OCI-M2 (cell line): ENCODE measurements around the gene NFATC1.

Source experiments
- DNase-seq: peaks from one replicate; lab custom pipeline; 2025; ENCODE audit not compliant: unreplicated experiment; lab: John Stamatoyannopoulos, UW

The NFATC1 gene

DNA sequence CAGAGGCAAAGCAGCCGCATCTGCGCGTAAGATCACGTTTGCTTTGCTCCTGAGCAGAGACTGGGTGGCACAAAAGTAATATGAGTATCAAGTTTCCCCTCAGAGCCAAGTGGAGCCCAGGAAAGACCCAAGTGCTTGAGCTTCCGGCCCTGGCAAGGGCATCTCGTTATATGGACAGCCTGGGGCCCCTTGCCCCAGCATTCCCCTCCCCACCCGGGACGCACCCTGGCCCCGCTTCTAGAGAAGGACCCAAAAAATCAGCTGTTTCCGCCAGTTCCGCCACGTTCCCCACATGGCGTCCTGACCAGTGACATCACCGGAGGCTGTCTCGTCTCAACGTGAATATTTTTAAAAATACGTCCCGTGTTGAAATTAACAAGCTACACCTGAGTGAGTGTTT lies 135.1 kb downstream of the NFATC1 start:
- no peak for DNase-seq

DNA sequence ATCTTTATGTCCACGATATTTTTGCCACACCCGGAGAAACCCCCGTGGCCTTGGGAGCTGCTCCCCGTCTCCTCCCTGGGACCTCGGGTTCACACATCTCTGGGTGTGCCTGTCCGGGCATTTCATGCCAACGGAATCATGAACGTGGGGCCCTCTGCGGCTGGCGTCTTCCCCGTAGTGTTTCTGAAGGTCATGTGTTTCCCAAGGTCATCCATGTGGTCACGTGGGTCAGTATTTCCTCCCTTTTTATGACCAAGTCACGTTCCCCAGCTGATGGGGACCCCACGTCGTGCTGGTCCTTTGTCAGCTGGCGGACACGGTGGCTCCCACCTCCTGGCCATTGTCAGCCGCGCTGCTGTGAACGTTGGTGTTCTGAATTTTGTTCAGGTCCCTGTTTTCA lies 135.7 kb downstream of the NFATC1 start:
- no peak for DNase-seq

DNA sequence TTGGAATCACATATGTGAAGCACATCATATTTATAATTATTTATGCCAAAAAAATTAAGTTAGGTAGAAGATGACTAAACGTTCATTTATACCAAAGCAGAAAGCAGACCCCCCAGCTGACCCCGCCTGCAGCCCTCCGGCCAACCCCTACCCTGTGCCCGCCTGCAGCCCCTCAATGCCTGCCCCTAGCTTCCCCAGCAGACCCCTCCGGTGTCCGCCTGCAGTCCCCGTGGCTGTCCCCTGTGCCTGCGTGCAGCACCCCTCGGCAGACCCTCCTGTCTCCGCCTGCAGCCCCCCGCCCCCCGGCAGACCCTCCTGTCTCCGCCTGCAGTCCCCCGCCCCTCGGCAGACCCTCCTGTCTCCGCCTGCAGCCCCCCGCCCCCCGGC lies 136.2 kb downstream of the NFATC1 start:
- DNase-seq = no peak

DNA sequence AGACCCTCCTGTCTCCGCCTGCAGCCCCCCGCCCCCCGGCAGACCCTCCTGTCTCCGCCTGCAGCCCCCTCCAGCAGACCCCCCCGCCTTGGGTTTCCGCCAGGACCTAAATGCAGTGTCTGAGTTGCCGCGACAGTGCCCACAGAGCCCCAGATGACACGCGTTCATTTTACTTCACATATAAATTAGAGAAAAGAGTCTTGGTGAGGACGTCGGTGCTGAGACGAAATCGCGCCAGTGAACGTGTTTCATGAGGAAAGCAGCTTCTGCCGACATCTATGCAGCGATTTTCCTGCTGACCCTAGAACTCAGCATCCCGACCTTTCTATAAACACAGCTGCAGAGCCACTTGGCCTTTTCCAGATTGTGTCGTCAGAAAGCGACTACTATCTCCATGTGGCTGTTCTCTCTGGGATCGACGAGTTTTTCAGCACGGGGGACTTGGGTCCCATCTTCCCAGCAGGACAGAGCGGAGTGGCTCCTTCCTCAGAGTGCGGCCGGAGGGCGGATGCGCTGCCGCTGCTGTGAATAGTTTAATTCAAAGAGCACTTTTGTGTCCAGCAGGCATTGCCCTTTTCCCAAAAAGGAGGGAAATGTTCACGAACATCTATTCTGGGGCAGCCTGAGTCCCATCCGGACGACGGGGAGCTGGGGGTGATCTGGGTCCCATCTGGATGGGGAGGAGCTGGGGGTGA lies 136.7 kb downstream of the NFATC1 start:
- DNase-seq = no peak

DNA sequence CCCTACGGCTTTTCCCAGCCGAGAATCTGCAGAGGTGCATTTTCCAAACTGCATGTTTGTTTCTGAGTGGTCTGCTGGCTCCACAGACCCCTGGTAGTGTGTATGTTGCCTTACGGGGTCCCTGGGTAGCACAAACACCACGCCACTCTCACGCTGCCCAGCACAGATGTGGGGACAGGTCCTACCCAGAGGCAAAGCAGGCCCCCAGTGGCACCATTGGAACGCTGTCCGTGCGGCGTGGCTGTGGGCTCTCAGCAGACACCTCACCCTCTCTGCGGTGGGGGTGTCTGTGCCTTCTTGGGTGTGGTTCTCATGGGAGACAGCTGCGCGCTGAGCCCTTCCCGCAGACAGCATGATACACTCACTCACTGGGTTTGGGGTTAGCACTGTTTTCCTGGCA lies 137.4 kb downstream of the NFATC1 start:
- no peak for DNase-seq

DNA sequence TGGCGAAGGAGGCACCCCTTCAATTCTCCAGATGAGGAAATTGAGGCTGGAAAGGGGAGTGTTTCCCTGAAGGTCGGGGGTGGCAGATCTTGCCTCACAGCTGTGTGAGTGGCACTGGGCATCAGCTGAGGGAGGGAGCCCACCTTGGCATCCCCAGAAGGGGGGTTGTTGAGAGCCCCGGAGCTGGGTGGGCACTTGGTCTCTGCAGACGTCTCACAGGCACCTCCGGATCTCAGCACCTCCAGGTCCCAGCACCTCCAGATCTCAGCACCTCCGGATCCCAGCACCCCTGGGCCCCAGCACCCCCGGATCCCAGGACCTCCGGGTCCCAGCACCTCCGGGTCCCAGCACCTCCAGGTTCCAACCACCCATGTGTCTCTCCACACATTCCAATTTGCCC lies 137.9 kb downstream of the NFATC1 start:
- DNase-seq = no peak

DNA sequence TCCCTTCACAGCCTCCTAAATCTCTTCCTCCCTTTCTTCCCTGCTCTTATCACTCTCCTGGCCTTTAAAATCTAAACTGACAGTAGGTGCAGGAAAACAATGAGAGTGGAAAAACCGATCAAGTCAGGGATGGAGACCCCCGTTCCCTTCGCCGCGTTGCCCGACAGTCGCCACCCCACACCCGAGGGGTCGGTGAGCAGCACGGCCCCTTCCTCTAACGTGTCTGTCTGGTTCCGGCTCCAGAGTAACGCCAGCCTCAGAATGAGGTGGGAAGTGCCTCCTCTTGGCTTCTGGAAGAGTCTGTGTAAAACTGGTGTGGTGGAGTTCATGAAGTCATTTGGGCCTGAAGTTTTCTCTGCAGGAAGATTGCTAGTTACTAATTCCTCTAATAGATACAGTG lies 138.6 kb downstream of the NFATC1 start:
- DNase-seq = no peak

DNA sequence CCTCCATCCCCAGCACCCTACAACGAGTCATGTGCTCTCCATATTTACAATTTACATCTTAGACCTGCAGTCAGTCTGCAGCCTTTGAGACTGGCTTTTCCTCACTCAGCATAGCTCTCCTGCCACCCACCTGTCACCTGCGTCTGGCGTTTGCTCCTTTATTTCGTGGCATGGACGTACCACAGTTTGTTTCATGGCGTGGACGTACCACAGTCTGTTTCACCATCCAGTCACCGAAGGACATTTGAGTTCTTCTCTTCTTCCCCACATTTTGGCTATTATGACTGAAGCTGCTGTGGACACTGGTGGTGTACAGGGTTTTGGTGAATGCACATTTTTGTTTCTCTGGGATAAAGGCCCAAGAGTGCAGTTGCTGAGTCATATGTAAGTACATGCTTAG lies 142.0 kb downstream of the NFATC1 start:
- no peak for DNase-seq

DNA sequence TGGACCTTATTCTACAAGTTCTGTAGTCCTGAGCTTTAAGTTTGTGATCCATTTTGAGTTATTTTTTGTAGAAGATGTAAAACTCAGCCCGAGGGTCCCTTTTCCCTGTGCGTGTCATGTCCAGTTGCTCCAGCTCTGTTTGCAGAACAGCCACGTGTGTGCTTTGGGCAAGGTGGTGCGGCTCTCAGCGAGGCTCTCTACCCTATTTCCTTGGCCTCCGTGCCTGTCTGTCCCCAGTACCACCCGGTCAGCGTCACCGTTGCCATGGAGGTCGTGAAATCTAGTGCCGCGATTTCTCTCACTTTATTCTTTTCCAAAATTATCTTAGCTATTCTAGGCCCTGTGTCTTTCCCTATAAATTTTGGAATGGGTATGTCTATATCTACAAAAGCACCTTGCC lies 142.9 kb downstream of the NFATC1 start:
- DNase-seq = no peak

DNA sequence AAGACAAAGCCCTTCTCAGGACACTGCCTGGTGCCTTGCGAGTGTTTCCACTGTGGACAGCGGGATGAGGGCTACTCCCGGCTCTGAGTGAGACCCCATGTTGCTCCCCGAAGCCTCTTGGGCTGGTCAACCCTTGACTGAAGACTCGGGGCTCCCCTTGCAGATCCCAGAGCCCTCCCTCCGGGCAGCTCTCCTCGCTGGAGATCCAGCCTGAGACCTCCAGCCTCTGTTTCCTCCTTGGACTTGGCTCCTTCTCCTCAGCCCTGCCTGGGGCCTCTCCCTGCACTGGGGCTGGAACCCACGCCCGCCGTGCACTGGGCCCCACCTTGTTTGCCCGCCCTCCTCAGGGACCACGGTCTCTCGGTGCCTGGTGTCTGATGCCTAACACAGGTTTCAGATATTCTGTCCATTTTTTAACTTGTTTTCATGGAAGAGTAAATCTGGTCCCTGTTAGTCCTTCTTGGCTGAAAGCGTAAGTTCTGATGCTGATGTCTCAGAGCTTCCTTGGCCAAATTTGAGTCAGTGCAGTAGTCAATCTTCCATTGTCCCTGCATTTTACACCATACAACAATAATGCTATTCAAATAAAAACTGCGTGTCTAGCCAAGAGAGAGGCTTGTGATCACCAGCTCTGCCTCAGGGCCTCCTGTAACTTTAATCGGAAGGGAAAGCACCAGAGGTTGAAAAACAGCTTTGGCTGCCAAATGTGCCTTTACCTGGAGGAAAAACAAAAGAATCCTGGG lies 144.6 kb downstream of the NFATC1 start:
- no peak for DNase-seq

DNA sequence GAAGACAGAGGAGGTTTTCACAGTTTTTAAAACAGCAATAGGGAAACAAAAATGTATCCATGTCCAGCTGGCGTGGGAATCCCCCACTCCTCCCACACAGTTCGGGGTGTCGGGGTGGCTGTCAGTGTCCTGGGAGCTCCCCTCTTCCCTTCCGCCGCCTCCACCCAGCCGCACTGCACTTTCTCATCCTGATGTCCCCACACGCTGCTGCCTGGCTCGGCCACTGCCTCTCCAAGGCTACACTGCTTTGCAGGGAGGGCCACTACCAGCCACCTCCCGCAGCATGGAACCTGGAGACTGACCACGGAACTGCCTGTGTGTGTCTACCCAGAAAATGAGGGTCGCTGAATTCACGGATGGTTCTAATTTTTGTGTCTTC lies 145.2 kb downstream of the NFATC1 start:
- DNase-seq = no peak

DNA sequence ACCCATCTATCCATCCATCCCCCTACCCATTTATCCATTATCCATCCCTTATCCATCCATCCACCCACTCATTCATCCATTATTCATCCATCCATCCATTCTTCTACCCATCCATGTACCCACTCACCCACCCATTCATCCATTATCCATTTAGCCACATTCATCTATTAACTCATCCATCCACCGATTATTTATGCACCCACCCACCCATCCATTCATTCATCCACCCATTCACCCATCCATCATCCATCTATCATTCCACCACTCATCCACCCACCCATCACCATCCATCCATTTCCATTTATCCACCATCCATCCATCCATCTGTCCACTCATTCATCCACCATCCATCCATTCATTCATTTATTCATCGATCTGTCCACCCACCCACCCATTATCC lies 146.5 kb downstream of the NFATC1 start:
- no peak for DNase-seq

DNA sequence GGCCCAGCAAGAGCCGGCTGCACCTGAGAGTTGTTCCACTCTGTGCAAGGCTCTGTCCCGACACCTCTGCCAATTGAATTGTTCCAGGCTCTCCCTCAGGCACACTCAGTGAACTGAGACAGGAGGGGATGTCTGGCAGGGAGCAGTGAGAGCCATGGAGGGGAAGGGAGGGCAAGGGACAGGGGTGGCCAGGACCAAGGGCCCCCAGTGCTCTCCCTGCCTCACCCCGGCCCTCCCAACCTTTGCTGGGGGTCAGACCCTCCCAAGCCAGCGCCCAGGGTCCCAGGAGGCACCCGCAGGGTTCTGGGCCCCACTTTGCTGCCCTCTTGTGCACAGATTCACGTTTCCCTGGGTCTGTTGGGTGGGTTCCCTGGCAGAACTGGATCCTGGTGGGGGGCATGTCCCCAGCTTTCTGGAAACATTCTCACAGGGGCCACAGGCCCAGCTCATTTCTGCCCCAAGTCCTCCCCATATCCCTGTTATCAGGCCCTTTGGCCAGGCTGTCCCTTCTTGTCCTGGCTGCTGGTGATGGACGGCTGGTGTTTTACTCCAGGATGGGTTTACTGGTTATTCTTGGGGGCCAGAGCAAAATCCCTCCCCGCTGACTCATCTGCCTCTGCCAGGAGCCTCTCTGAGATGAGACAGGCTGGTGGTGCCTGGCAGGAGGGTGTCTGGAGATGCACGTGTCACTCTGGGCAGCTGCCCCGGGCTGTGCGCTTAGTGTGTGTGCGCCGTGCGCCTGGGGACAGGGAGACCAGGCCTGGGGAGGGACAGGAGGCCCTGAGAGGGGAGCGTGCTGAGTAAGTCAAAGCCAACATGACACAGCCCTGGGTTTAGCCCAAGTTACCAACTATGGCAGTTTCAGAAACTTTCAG lies 147.4 kb downstream of the NFATC1 start:
- DNase-seq = no peak

DNA sequence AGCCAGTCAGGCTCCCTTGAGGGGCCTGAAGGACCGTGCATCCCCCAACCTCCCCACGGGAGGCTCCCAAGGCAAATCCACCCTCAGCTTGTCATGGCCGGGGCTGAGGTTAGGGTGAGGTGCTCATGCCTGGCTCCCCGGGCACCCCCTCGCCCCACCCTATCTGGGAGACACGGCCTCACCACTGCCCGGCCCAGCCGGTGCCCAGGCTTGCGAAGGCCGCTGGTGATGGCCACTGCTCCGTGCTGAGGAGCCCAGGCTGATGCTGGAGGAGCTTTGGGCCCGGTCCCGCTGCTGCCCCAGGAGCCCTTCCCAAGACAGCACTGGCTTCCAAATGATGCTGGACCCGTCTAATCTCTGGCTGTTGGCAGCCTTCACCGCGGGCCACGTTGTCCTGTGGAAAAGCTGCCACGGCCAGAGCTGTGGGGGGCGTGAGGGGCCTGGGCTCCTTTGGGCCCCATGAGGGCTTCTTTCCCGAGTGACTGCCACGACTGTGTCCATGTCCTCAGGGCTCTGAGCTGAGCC lies 148.2 kb downstream of the NFATC1 start:
- no peak for DNase-seq

DNA sequence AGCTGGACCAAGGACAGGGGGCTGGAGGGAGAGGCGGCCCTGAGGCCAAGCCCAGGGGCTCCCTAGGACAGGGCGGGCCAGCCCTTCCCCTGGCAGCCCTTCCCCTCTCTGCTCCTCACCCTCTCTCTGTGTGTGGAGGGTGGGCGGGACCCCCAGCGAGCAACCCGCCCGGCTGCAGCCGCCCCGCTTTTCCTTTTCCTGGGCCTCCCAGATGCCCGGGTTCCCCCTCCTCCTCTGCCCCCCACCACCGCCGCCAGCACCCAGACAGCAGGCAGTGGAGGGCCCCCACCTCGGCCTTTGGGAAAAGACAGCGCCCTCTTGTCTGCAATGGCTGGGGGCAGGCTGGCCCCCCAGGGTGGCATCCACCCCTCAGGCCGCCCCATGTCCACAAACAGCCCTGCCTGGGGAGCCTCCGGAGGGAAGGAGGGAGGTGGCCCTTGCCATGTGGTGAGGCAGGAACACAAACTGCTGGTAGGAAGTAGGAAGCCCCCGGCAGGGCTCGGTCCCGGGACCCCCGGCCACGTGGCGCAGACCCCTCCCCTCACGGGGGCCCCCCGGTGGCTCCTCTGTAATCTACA lies 148.7 kb downstream of the NFATC1 start:
- DNase-seq = no peak

DNA sequence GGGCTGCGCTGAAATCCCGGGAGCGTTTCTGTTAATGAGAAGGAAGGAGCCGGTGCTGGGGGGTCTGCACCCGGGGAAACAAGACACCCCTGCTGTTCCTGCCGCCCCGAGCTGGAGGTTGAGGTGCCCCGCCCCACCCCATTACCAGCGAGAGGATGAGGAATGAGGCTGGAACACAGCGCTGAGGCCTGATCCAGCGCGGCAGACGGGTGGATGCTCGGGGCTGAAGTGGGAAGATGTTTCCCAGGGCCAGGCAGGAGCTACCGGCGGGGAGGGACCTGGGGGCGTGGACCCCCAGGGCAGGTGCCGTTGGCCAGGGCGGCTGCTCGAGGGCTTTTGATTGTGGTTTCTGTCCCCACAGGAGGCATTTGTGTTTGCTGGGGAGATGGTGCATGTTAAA lies 149.5 kb downstream of the NFATC1 start:
- DNase-seq = no peak

DNA sequence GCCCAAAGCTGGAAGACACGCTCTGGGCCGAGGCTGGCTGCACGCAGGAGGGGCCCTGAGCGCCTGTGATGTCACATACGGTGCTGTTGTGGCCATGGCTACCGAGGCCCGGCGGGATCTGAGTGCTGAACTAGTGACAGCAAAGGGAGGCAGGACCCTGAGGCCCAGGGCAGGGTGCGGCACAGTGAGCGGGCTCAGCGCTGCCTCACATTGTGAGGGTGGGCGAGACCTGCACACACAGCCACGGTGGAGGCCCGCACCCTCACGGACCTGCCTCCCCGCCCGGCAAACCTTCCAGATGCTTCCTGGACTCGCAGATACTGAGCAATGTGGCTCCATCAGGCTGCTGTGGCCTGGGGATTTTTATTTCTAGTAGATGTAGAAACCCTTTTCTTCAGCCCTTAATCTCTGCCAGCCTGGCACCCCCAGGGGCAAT lies 150.0 kb downstream of the NFATC1 start:
- DNase-seq = no peak

DNA sequence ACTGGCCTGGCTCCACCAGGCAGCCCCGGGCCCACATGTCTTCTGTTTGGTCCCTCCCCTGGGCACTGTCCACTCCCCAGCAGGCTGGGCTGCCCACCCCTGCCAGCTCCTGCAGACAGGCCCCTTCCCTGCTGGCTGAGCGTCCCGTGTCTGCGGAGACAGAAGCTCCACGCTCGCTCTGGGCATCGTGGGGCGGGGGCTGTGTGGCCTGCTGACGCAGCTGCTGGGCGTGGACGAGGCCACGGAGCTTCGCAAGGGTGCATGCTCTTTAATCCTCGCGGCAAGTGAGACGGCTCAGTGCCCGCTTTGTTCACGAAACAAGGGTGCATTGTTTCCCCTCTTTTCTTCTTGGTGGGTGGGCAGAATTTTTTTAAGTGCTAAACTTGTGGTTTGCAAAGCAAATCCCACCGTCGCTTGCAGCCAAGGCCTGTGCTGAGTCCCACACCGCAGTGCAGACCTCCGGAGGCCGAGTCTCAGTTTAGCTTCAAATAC lies 151.1 kb downstream of the NFATC1 start:
- no peak for DNase-seq

DNA sequence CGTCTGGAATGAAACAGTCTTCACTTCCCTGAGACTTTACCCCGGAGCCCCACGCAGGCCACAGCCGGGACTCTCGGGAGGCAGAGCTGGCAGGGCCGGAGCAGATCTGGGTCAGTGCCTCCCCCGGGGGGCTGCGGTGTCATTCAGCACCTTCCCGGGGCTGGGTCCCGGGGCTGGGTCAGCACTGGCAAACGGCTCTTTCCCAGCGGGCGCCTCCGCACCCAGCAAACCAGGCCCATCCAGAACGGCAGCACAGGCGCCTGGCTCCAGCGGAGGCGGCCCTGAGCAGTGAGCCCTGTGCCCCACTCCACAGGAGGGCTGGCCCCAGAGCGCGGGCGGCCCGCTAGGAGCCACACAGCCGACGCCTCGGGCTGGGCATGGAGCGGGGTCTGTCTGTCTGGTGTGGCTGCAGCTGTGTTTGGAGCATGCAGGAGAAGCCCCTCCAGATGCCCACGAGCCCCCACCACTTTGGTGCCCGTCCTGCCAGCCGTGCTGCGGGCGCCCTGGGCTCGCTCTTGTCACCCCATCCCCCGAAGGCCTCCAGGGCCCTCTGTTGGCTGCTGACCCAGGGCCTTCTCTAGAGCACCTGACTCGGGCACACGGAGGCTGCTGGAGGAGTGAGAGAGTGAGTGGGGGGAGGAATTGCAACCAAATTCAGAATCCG lies 151.8 kb downstream of the NFATC1 start:
- DNase-seq = no peak

DNA sequence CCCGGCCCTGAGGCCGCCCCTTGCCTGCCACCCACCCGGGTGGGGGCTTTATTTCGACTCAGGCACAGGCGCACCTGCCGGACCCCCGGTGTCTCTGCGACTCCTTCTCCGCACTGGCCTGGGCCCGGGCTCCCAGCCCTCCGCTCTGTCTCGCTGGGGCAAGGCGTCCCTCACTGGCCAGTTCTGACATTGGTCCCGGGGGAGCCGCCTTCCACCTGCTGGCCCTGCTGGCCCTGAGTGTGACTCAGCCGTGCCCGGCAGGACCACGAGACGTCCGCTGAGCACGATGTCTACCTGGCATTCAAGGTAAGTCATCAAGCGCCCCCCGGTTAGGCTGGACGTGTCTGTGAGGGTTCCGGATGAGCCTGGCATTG lies 152.3 kb downstream of the NFATC1 start:
- DNase-seq = no peak

DNA sequence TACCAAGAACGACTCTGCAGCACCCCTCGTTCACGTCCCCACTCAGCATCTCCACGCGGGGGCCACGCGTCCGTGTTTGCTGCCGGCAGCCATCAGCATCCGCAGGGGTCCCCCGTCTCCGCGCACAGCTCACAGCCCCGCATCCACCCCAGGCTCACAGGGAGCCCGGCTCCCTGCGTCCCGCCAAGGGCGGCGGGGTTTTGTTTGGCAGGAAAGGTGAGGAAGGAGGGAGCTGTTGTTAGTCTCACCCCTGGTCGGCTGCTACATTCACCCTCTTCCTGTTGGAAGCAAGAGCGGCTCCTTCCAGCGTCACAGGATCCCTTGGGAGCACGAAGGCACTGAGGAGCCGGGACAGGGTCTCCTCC lies 152.9 kb downstream of the NFATC1 start:
- no peak for DNase-seq
